ENCODE data around the gene INPP5F.

Gene INPP5F

GRCh38 chr10:119737039-119737663, 11.3 kb downstream of the INPP5F start:
- no peak overlapping the region for H3K9ac ChIP-seq (ENCODE audit: low read length)
- H3K4me1 ChIP-seq (ENCODE audit: control insufficient read depth, insufficient read depth, low read length) = peaks cover 9% of the 10 kb centered on the region
- H3K4me3 ChIP-seq (ENCODE audit: low read length) = no peak overlapping the region
- H3K27me3 ChIP-seq (ENCODE audit: control insufficient read depth, insufficient read depth, low read length) = no peaks in the 10 kb centered on the region
- H3K27ac ChIP-seq (ENCODE audit: low read depth, low read length) = no peak overlapping the region
- H3K36me3 ChIP-seq (ENCODE audit: control insufficient read depth, insufficient read depth, low read length) = no peaks in the 10 kb centered on the region

- H3K36me3 ChIP-seq (ENCODE audit: control insufficient read depth, insufficient read depth, low read length) = no peaks in the 10 kb centered on the region
- no peak overlapping the region for H3K27ac ChIP-seq (ENCODE audit: low read depth, low read length)
- no peaks in the 10 kb centered on the region for H3K27me3 ChIP-seq (ENCODE audit: control insufficient read depth, insufficient read depth, low read length)
- no peak overlapping the region for H3K4me3 ChIP-seq (ENCODE audit: low read length)
- no peak overlapping the region for H3K9ac ChIP-seq (ENCODE audit: low read length)
- peaks cover 9% of the 10 kb centered on the region for H3K4me1 ChIP-seq (ENCODE audit: control insufficient read depth, insufficient read depth, low read length)
Measured at GRCh38 chr10:119737823-119738222, 12.0 kb downstream of the INPP5F start.

- Histone ChIP-seq H3K9ac (ENCODE audit: low read length) (no peak overlapping the region), H3K27ac (ENCODE audit: low read depth, low read length) (no peak overlapping the region), H3K27me3 (ENCODE audit: control insufficient read depth, insufficient read depth, low read length) (no peaks in the 10 kb centered on the region), H3K4me1 (ENCODE audit: control insufficient read depth, insufficient read depth, low read length) (peaks cover 9% of the 10 kb centered on the region), H3K4me3 (ENCODE audit: low read length) (no peak overlapping the region), H3K36me3 (ENCODE audit: control insufficient read depth, insufficient read depth, low read length) (no peaks in the 10 kb centered on the region)
Measured at GRCh38 chr10:119738962-119739361, 13.1 kb downstream of the INPP5F start.

DNA sequence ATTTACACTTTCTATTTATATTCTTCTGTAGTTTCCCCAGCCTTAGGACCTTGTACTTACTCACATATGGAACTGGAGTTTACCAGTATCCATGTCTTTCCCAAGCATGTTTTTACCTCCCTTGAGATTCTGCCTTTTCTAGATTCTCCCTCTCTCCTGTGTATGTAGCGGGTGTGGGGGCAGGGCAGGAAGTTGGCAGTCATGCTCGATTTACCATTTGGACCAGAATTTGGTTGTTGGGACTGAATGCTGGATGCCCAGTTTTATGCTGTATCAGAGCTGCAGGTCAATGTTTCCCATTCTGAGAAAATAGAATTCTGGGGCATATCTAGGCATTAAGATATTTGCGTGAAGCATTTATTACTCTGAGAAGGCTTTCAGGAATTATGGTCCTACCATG, 14.2 kb downstream of the INPP5F start:
- Histone ChIP-seq H3K36me3 (ENCODE audit: control insufficient read depth, insufficient read depth, low read length) (no peaks in the 10 kb centered on the region), H3K27me3 (ENCODE audit: control insufficient read depth, insufficient read depth, low read length) (no peaks in the 10 kb centered on the region), H3K9ac (ENCODE audit: low read length) (no peak overlapping the region), H3K27ac (ENCODE audit: low read depth, low read length) (no peak overlapping the region), H3K4me3 (ENCODE audit: low read length) (no peak overlapping the region), H3K4me1 (ENCODE audit: control insufficient read depth, insufficient read depth, low read length) (peaks cover 9% of the 10 kb centered on the region)

- Histone ChIP-seq H3K9ac (ENCODE audit: low read length) (no peak overlapping the region), H3K4me3 (ENCODE audit: low read length) (no peak overlapping the region), H3K27ac (ENCODE audit: low read depth, low read length) (no peak overlapping the region), H3K27me3 (ENCODE audit: control insufficient read depth, insufficient read depth, low read length) (no peaks in the 10 kb centered on the region), H3K4me1 (ENCODE audit: control insufficient read depth, insufficient read depth, low read length) (no peaks in the 10 kb centered on the region), H3K36me3 (ENCODE audit: control insufficient read depth, insufficient read depth, low read length) (no peaks in the 10 kb centered on the region)
Measured at GRCh38 chr10:119742947-119743648, 17.2 kb downstream of the INPP5F start.

- Histone ChIP-seq H3K27me3 (ENCODE audit: control insufficient read depth, insufficient read depth, low read length) (no peaks in the 10 kb centered on the region), H3K27ac (ENCODE audit: low read depth, low read length) (no peak overlapping the region), H3K4me1 (ENCODE audit: control insufficient read depth, insufficient read depth, low read length) (peaks cover 5% of the 10 kb centered on the region), H3K4me3 (ENCODE audit: low read length) (no peak overlapping the region), H3K36me3 (ENCODE audit: control insufficient read depth, insufficient read depth, low read length) (no peaks in the 10 kb centered on the region), H3K9ac (ENCODE audit: low read length) (no peak overlapping the region)
Measured at GRCh38 chr10:119747940-119748339, 22.1 kb downstream of the INPP5F start.

DNA sequence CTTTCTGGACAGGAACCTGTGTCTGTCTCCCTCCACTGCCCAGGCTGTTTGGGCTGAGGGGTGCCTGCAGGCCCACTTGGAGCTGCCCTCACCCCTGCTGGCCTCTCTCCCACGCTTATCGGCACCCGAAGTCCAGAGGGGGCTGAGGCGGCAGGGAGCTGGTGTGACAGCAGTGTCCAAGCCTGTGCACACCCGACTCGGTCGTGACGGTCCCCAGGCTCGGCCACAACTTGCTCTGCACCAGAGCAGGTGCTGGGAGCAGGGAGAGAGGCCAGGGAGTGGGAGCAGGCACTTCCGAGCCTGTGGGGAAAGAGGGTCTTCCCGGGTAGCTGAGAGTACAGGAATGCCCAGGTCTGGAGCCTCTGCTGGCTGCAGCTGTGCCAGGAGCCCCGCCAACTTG, 23.0 kb downstream of the INPP5F start:
- Histone ChIP-seq H3K9ac (ENCODE audit: low read length) (no peak overlapping the region), H3K4me3 (ENCODE audit: low read length) (no peak overlapping the region), H3K36me3 (ENCODE audit: control insufficient read depth, insufficient read depth, low read length) (no peaks in the 10 kb centered on the region), H3K27ac (ENCODE audit: low read depth, low read length) (no peak overlapping the region), H3K4me1 (ENCODE audit: control insufficient read depth, insufficient read depth, low read length) (peaks cover 14% of the 10 kb centered on the region), H3K27me3 (ENCODE audit: control insufficient read depth, insufficient read depth, low read length) (no peaks in the 10 kb centered on the region)

DNA sequence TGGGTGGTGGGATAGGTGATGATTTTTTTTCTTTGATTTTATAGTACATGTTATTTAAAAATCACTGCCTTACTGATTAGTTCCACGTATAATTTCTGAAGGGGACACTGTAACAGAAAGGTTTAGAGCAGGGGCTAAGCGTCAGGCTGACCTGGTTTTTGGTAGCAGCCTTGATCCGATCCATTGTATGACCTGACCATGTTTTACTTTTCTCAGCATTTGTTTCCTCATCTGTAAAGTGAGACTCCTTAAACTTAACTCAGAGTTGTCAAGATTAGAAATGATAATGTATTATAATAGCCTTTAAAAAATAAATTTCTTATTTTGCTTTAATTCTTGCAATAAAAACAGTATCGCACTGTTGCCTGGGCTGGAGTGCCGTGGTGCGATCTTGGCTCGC, 23.6 kb downstream of the INPP5F start:
- Histone ChIP-seq H3K4me1 (ENCODE audit: control insufficient read depth, insufficient read depth, low read length) (peaks cover 18% of the 10 kb centered on the region), H3K4me3 (ENCODE audit: low read length) (no peak overlapping the region), H3K36me3 (ENCODE audit: control insufficient read depth, insufficient read depth, low read length) (no peaks in the 10 kb centered on the region), H3K27me3 (ENCODE audit: control insufficient read depth, insufficient read depth, low read length) (no peaks in the 10 kb centered on the region), H3K9ac (ENCODE audit: low read length) (no peak overlapping the region), H3K27ac (ENCODE audit: low read depth, low read length) (no peak overlapping the region)

DNA sequence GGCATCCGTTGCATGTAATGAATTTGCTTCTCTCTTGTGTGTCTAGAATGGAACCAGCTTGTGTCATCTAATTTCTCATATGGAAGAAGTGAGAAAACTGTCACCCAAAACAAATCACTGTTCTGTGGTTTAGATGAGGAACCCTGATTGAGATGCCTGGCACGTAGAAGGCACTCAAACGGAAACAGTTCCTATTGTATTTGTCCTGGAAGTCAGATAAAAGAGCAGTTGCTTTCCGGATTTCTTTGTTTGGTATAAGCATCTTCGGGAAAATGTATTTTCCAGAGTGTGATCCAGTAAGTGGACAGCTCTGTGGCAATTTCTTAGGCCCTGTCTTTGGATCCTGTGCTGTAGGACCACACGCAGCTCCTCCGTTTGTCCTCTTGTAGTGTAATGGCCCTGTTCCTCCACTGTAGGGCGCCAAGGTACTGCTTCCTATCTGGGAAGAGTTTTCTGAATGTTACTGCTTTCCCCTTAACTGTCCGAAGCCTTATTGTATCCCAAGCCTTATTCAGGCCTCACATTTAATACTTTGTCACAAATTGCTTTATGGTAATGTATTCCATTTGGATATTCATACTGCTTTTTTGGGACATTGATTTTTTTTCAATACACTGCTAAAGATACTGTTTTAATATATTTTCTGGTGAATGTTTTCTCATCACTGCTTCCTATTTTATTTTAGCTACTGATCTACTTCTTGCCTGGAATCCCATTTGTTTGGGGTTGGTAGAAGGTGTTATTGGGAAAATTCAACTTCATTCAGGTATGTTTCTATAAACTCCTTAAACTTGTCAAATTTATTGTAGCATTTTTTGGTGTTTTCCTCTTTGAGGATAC, 24.8 kb downstream of the INPP5F start:
- no peaks in the 10 kb centered on the region for H3K27me3 ChIP-seq (ENCODE audit: control insufficient read depth, insufficient read depth, low read length)
- H3K9ac ChIP-seq (ENCODE audit: low read length) = no peak overlapping the region
- H3K27ac ChIP-seq (ENCODE audit: low read depth, low read length) = no peak overlapping the region
- H3K4me3 ChIP-seq (ENCODE audit: low read length) = no peak overlapping the region
- peaks cover 27% of the 10 kb centered on the region for H3K4me1 ChIP-seq (ENCODE audit: control insufficient read depth, insufficient read depth, low read length)
- H3K36me3 ChIP-seq (ENCODE audit: control insufficient read depth, insufficient read depth, low read length) = no peaks in the 10 kb centered on the region

GRCh38 chr10:119753309-119753708, 27.5 kb downstream of the INPP5F start:
- Histone ChIP-seq H3K4me1 (ENCODE audit: control insufficient read depth, insufficient read depth, low read length) (peaks cover 27% of the 10 kb centered on the region), H3K9ac (ENCODE audit: low read length) (no peak overlapping the region), H3K27me3 (ENCODE audit: control insufficient read depth, insufficient read depth, low read length) (no peaks in the 10 kb centered on the region), H3K36me3 (ENCODE audit: control insufficient read depth, insufficient read depth, low read length) (no peaks in the 10 kb centered on the region), H3K4me3 (ENCODE audit: low read length) (no peak overlapping the region), H3K27ac (ENCODE audit: low read depth, low read length) (no peak overlapping the region)

DNA sequence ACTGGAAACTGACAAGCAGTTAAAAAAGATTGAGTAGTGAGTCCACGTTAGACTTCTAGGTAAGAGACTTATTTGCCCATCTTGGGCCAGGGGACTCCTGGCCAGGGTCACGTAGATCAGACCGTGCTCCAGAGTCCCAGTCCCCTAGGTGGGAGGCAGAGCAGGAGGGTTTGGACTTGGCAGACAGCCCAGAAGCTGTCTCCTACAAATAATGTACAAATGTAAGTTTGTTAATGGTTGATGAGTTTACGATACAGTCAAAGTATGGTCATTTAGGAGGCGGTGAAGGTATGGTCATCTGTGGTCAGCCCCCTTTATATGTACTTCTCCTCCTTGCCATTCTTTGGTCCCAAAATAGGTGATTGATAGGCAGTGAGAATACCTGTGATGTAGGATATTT, 28.2 kb downstream of the INPP5F start:
- Histone ChIP-seq H3K4me1 (ENCODE audit: control insufficient read depth, insufficient read depth, low read length) (peaks cover 29% of the 10 kb centered on the region), H3K36me3 (ENCODE audit: control insufficient read depth, insufficient read depth, low read length) (no peaks in the 10 kb centered on the region), H3K27me3 (ENCODE audit: control insufficient read depth, insufficient read depth, low read length) (no peaks in the 10 kb centered on the region), H3K4me3 (ENCODE audit: low read length) (no peak overlapping the region), H3K9ac (ENCODE audit: low read length) (no peak overlapping the region), H3K27ac (ENCODE audit: low read depth, low read length) (no peak overlapping the region)

DNA sequence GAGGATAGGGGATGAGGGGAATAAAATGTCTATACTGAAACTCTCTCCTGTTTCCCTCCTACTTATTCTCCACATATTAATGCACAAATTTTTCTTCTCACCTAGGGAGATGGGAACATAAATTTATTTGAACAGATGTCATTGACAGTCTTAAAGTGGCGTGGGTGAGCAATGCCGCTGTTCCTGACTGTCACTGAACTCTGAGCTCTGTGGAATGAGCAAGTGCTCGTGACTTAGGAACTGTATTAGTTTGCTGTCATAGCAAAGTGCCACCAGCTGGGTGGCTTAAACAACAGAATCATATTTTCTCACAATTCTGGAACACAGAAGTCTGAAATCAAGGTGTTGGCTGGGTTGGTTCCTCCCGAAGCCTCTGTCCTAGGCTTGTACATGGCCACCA, 29.1 kb downstream of the INPP5F start:
- Histone ChIP-seq H3K27ac (ENCODE audit: low read depth, low read length) (peak overlapping the region; percentile 48), H3K4me1 (ENCODE audit: control insufficient read depth, insufficient read depth, low read length) (peaks cover 32% of the 10 kb centered on the region), H3K9ac (ENCODE audit: low read length) (no peak overlapping the region), H3K36me3 (ENCODE audit: control insufficient read depth, insufficient read depth, low read length) (no peaks in the 10 kb centered on the region), H3K27me3 (ENCODE audit: control insufficient read depth, insufficient read depth, low read length) (no peaks in the 10 kb centered on the region), H3K4me3 (ENCODE audit: low read length) (no peak overlapping the region)

Data from rectal smooth muscle tissue (tissue), 1 donor.